Natural killer cell treated with Interleukin-12 subunit alpha and Interleukin-12 subunit beta and Interleukin-15 and Interleukin-18, amount 100 ng/mL, for 72 hours (primary cell): ENCODE measurements around the gene BICD1. TPM values are rescaled to one million over a fixed set of nuclear protein-coding genes. Genes with fewer than 3 reads are reported as not detected.
"Not testable (repeated sequence)": the region's sequence is repeated elsewhere in the genome, so short reads cannot be mapped to it uniquely, and the experiment has no call there.

ENCODE experiments used
- ATAC-seq, 2 donors: fragments of 150-1000 bp; cut with Tn5 transposase in 1 of 2; sonication (Bioruptor Pico), chemical (Tn5 transposase) in 1 of 2; 2 replicates each; pipeline ENCODE4 v1.10.0; 2021
- DNase-seq: peaks from one replicate; pipeline ENCODE4 v3.0.0; 2022; ENCODE audit warnings: low spot score
- H3K27ac Mint-ChIP-seq, 2 donors: 1 replicate in 1 of 2; 2 replicates in 1 of 2; pipeline ENCODE4 v1.8.0; 2022; ENCODE audit warnings: mixed read lengths in 2 of 2, mild to moderate bottlenecking in 1 of 2, moderate library complexity in 1 of 2
- H3K27me3 Mint-ChIP-seq, 2 donors: 1 replicate in 1 of 2; 2 replicates in 1 of 2; pipeline ENCODE4 v1.8.0; 2022; ENCODE audit warnings: mixed read lengths in 2 of 2
- H3K36me3 Mint-ChIP-seq: one replicate; pipeline ENCODE4 v1.8.0; 2022; ENCODE audit warnings: mixed read lengths
- H3K4me1 Mint-ChIP-seq, 2 donors: 1 replicate in 1 of 2; 2 replicates in 1 of 2; pipeline ENCODE4 v1.8.0; 2022; ENCODE audit warnings: low read depth in 2 of 2, mixed read lengths in 2 of 2, mild to moderate bottlenecking in 1 of 2
- H3K4me3 Mint-ChIP-seq: one replicate; pipeline ENCODE4 v1.8.0; 2022; ENCODE audit warnings: mixed read lengths
- H3K9me3 Mint-ChIP-seq: 2 replicates; pipeline ENCODE4 v1.8.0; 2022; ENCODE audit warnings: mixed read lengths
- total RNA-seq, 2 donors: library from RNA; stranded (reverse); gene quantifications; one replicate each; pipeline ENCODE4 v1.2.3, GENCODE V29; 2022

BICD1 gene
- total RNA-seq, 2 donors from 2014 or later = 16.6 to 34.4 TPM

GRCh38 chr12:32261638-32262037 lies 155.0 kb downstream of the BICD1 start:
- Mint-ChIP-seq H3K27me3 (no peaks in the 10 kb centered on the region), H3K4me3 (no peak overlapping the region), H3K36me3 (no peaks in the 10 kb centered on the region), H3K9me3 (no peaks in the 10 kb centered on the region), H3K27ac (no peak overlapping the region), H3K4me1 (peaks cover 4 to 8% of the 10 kb centered on the region in 2 donors)
- ATAC-seq (no peak), DNase-seq (no peak)

- Mint-ChIP-seq H3K9me3 (no peaks in the 10 kb centered on the region), H3K4me3 (no peak overlapping the region), H3K27ac (no peak overlapping the region), H3K36me3 (no peaks in the 10 kb centered on the region), H3K4me1 (no peaks in the 10 kb centered on the region), H3K27me3 (no peaks in the 10 kb centered on the region)
- ATAC-seq (no peak), DNase-seq (no peak)
Measured at GRCh38 chr12:32264961-32265360, 158.3 kb downstream of the BICD1 start.

GRCh38 chr12:32265456-32265855 lies 158.8 kb downstream of the BICD1 start:
- H3K9me3 Mint-ChIP-seq = no peaks in the 10 kb centered on the region
- ATAC-seq (no peak), DNase-seq (no peak)
- H3K4me3 Mint-ChIP-seq = no peak overlapping the region
- no peak overlapping the region for H3K27ac Mint-ChIP-seq
- no peaks in the 10 kb centered on the region for H3K4me1 Mint-ChIP-seq
- no peaks in the 10 kb centered on the region for H3K36me3 Mint-ChIP-seq
- H3K27me3 Mint-ChIP-seq = no peaks in the 10 kb centered on the region

DNA sequence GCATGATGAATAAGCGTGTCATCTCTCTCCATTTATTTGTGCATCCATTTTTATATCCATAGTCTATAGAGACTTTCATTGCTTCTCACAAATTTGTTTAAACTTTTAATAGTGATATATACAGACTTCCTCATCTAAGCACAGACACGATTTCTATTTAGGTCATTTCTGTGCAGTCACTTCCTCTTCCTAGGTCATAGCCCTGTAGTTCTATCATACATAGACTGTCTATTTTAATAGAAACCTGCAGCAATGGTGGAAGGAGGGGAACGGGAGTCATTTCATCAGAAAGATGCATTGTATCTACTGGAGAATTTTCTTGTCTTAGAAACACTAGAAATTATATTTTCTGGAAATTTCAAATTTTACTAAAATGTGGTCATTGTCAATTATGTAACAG lies 159.3 kb downstream of the BICD1 start:
- Mint-ChIP-seq H3K27ac (no peak overlapping the region), H3K4me1 (no peaks in the 10 kb centered on the region), H3K27me3 (no peaks in the 10 kb centered on the region), H3K9me3 (no peaks in the 10 kb centered on the region), H3K36me3 (no peaks in the 10 kb centered on the region), H3K4me3 (no peak overlapping the region)
- DNase-seq (no peak), ATAC-seq (no peak)

GRCh38 chr12:32266756-32267155 lies 160.1 kb downstream of the BICD1 start:
- H3K27me3 Mint-ChIP-seq = no peaks in the 10 kb centered on the region
- no peak overlapping the region for H3K4me3 Mint-ChIP-seq
- no peak for DNase-seq
- H3K36me3 Mint-ChIP-seq = no peaks in the 10 kb centered on the region
- H3K27ac Mint-ChIP-seq = no peak overlapping the region
- no peaks in the 10 kb centered on the region for H3K4me1 Mint-ChIP-seq
- ATAC-seq = no peak
- H3K9me3 Mint-ChIP-seq = no peaks in the 10 kb centered on the region

GRCh38 chr12:32270818-32271710 lies 164.4 kb downstream of the BICD1 start:
- no peak overlapping the region for H3K4me3 Mint-ChIP-seq
- no peaks in the 10 kb centered on the region for H3K27me3 Mint-ChIP-seq
- no peak for ATAC-seq
- no peak for DNase-seq
- no peaks in the 10 kb centered on the region for H3K9me3 Mint-ChIP-seq
- peaks cover 12 to 14% of the 10 kb centered on the region in 2 donors for H3K4me1 Mint-ChIP-seq
- H3K36me3 Mint-ChIP-seq = no peaks in the 10 kb centered on the region
- H3K27ac Mint-ChIP-seq = no peak overlapping the region

- Mint-ChIP-seq H3K27ac (peak overlapping the region; percentile 32 to 85), H3K9me3 (no peaks in the 10 kb centered on the region), H3K36me3 (no peaks in the 10 kb centered on the region), H3K27me3 (no peaks in the 10 kb centered on the region), H3K4me1 (peaks cover 12 to 14% of the 10 kb centered on the region in 2 donors), H3K4me3 (peak overlapping the region; percentile 8)
- DNase-seq (no peak), ATAC-seq (no peak)
Measured at GRCh38 chr12:32272465-32272864, 165.8 kb downstream of the BICD1 start.

DNA sequence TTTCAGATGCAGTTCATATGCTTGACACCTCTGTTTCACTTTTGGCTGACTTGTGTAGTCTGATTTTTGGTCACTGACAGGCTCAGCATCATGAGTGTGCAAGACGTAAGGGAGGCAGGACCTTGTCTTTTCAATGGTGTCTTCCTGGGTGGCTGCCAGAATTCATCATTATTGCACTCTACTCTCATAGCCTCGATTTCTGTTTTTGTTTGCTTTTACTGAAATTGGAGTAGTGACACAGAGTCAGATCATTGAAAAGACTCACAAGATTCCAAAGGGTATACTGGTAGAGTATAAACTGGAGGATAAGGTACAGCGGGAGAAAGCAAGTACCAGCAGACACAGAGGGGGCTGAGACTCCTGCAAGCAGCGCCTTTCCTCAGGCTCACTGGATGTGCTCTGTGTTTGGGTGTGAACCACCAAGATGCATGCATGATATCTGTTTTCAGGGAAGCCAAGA lies 166.4 kb downstream of the BICD1 start:
- H3K4me3 Mint-ChIP-seq = peak overlapping the region; percentile 8
- ATAC-seq (no peak), DNase-seq (no peak)
- no peaks in the 10 kb centered on the region for H3K27me3 Mint-ChIP-seq
- peak overlapping the region; percentile 32 to 85 for H3K27ac Mint-ChIP-seq
- no peaks in the 10 kb centered on the region for H3K36me3 Mint-ChIP-seq
- peaks cover 12 to 14% of the 10 kb centered on the region in 2 donors for H3K4me1 Mint-ChIP-seq
- no peaks in the 10 kb centered on the region for H3K9me3 Mint-ChIP-seq

DNA sequence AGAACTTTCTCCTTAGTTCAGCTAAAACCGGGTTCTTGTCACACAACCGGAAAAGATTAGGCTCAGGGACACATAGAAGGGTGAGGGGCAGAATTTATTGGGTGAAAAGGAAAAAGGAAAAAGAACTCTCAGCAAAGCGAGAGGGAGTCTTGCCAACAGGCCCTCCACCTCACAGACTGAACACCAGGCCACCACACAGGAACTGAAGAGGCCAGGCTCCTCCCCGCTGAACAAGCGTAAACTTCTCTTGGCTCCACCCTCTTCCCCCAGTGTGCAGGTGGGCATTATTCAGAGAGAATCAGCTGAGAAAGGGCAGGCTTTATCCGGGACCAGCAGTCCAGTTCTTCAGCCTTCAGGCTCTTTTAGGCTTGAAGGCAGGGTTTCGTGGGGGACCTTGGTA lies 167.1 kb downstream of the BICD1 start:
- peak overlapping the region; percentile 32 to 85 for H3K27ac Mint-ChIP-seq
- DNase-seq = peak; percentile 61
- peak overlapping the region; percentile 40 for H3K4me3 Mint-ChIP-seq
- no peaks in the 10 kb centered on the region for H3K36me3 Mint-ChIP-seq
- H3K27me3 Mint-ChIP-seq = no peaks in the 10 kb centered on the region
- H3K9me3 Mint-ChIP-seq = no peaks in the 10 kb centered on the region
- H3K4me1 Mint-ChIP-seq = peaks cover 12 to 14% of the 10 kb centered on the region in 2 donors
- ATAC-seq = peak; percentile 70 to 73

GRCh38 chr12:32274665-32275064 lies 168.0 kb downstream of the BICD1 start:
- Mint-ChIP-seq H3K36me3 (no peaks in the 10 kb centered on the region), H3K27me3 (no peaks in the 10 kb centered on the region), H3K9me3 (no peaks in the 10 kb centered on the region), H3K4me1 (peaks cover 12 to 14% of the 10 kb centered on the region in 2 donors), H3K4me3 (no peak overlapping the region), H3K27ac (no peak overlapping the region)
- DNase-seq (no peak), ATAC-seq (no peak)

GRCh38 chr12:32275520-32275919 lies 168.9 kb downstream of the BICD1 start:
- DNase-seq, H3K27me3 Mint-ChIP-seq: not testable (repeated sequence)

GRCh38 chr12:32277774-32278173 lies 171.1 kb downstream of the BICD1 start:
- ATAC-seq = no peak
- Mint-ChIP-seq H3K36me3 (no peaks in the 10 kb centered on the region), H3K27me3 (no peaks in the 10 kb centered on the region), H3K4me1 (peaks cover 12% of the 10 kb centered on the region in 2 donors), H3K9me3 (no peaks in the 10 kb centered on the region), H3K27ac (no peak overlapping the region), H3K4me3 (no peak overlapping the region)
- no peak for DNase-seq

More at GRCh38 chr12:32275520-32275919, 168.9 kb downstream of the BICD1 start:
- H3K27ac Mint-ChIP-seq, H3K9me3 Mint-ChIP-seq, H3K4me3 Mint-ChIP-seq, H3K36me3 Mint-ChIP-seq, ATAC-seq: not testable (repeated sequence)
- peaks cover 12 to 14% of the 10 kb centered on the region in 2 donors for H3K4me1 Mint-ChIP-seq

DNA sequence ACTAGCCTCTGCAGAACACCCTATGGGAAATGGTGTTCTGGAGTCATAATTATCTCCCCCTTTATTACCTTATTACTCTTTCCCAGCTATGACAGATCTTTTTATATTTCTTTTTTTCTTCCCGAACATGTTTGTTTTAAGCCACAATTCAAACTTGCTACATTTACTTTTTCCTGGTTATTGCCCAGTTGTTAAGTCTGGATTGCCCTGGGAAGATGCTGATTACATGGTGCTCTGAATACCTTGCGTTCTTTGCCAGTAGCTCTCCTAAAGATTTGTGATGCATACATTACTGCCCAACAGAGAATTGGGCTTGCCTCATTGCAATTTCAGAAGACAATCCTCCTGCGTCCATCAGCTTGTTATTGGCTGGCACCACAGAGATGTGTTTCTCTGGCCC lies 174.5 kb downstream of the BICD1 start:
- no peaks in the 10 kb centered on the region for H3K9me3 Mint-ChIP-seq
- ATAC-seq = no peak
- H3K36me3 Mint-ChIP-seq = no peaks in the 10 kb centered on the region
- H3K27ac Mint-ChIP-seq = no peak overlapping the region
- H3K27me3 Mint-ChIP-seq = no peaks in the 10 kb centered on the region
- no peaks in the 10 kb centered on the region for H3K4me1 Mint-ChIP-seq
- no peak for DNase-seq
- no peak overlapping the region for H3K4me3 Mint-ChIP-seq

- ATAC-seq = no peak
- Mint-ChIP-seq H3K27me3 (no peaks in the 10 kb centered on the region), H3K4me1 (no peaks in the 10 kb centered on the region), H3K9me3 (no peaks in the 10 kb centered on the region), H3K27ac (no peak overlapping the region), H3K36me3 (no peaks in the 10 kb centered on the region), H3K4me3 (no peak overlapping the region)
- no peak for DNase-seq
Measured at GRCh38 chr12:32284561-32284960, 177.9 kb downstream of the BICD1 start.
